K562 (cell line): Measurements from ENCODE around the gene INSIG1. TPM values are rescaled to one million over a fixed set of nuclear protein-coding genes. Genes with fewer than 3 reads are reported as not detected.
A peak's percentile ranks its signal among the peaks of the same experiment; 100 is the strongest.

Source experiments
- ATF7 ChIP-seq: fragments of 450-650 bp; IDR thresholded peaks from 2 replicates; pipeline ENCODE4 v1.7.1; 2014; ENCODE audit warnings: mild to moderate bottlenecking, moderate library complexity
- BRD4 ChIP-seq: fragments of 200-600 bp; sonication (generic); IDR thresholded peaks from 2 replicates; pipeline ENCODE4 v1.6.1; 2017; ENCODE audit warnings: inconsistent platforms
- POLR3A ChIP-seq: IDR thresholded peaks from 2 replicates; pipeline ENCODE4 v1.6.1; 2011; ENCODE audit warnings: borderline replicate concordance, mild to moderate bottlenecking, moderate library complexity; ENCODE audit not compliant: insufficient read length, insufficient read depth; ENCODE audit errors: extremely low read depth
- PPARD ChIP-seq: fragments of 250-450 bp; sonication (Bioruptor Pico); IDR thresholded peaks from 2 replicates; pipeline ENCODE4 v1.8.0; 2022; ENCODE audit warnings: inconsistent platforms, mild to moderate bottlenecking, moderate library complexity
- THRAP3 ChIP-seq: fragments of 450-650 bp; IDR thresholded peaks from 2 replicates; pipeline ENCODE4 v1.6.1; 2016; ENCODE audit warnings: mild to moderate bottlenecking, inconsistent platforms, borderline replicate concordance
- WHSC1 ChIP-seq: IDR thresholded peaks from one replicate; pipeline ENCODE4 v1.6.1; 2012; ENCODE audit warnings: low read length, control low read depth, inconsistent platforms
- ZFPM2 ChIP-seq: fragments of 250-450 bp; sonication (Bioruptor Pico); IDR thresholded peaks from 2 replicates; pipeline ENCODE4 v1.5.1; 2022; ENCODE audit warnings: mild to moderate bottlenecking
- ZNF232 ChIP-seq: sonication (generic); formaldehyde crosslinking; IDR thresholded peaks from 2 replicates; pipeline ENCODE4 v1.8.0; 2022; ENCODE audit warnings: mild to moderate bottlenecking, missing genetic modification reagents
- ZNF354B ChIP-seq: fragments of 250-450 bp; sonication (Bioruptor Pico); IDR thresholded peaks from 2 replicates; pipeline ENCODE4 v1.4.0; 2020
- ZNF766 ChIP-seq: fragments of 200-800 bp; sonication (Bioruptor generic); conservative IDR thresholded peaks from 2 replicates; pipeline ENCODE4 v1.6.1; 2016; ENCODE audit warnings: missing genetic modification characterization, missing compliant biosample characterization
- polyA plus RNA-seq, 8 experiments: library from polyadenylated mRNA; depleted of rRNA in 4 of 8; stranded (reverse) in 5 of 8; unstranded in 3 of 8; fragments of >200 nt; fragmentation: Nextera tagmentation in 2 of 8; fragmentation: Illumina TruSeq in 1 of 8; extraction: Ambion mirVana in 2 of 8; extraction: Trizol in 1 of 8; gene quantifications; 2 replicates each; pipeline versions ENCODE4 v1.2.1 to v1.2.3, GENCODE V29; 2011 to 2014; ENCODE audit warnings: inconsistent platforms in 1 of 8, missing spikeins in 1 of 8
- total RNA-seq, 7 experiments: library from RNA; depleted of rRNA in 6 of 7; stranded (reverse); fragments of >200 nt in 6 of 7; fragmentation: Illumina TruSeq in 2 of 7; extraction: Trizol in 2 of 7; gene quantifications; 2 replicates each; pipeline versions ENCODE4 v1.2.1 to v1.2.3, GENCODE V29; 2011 to 2021; ENCODE audit warnings: low replicate concordance in 1 of 7
- TF ChIP-seq, protein P1 (sequence below): fragments of 250-450 bp; sonication (Bioruptor Pico); IDR thresholded peaks from 2 replicates; pipeline ENCODE4 v1.9.0; 2021; ENCODE audit warnings: mild to moderate bottlenecking
- TF ChIP-seq, protein P2 (sequence below): sonication (generic); formaldehyde crosslinking; IDR thresholded peaks from 2 replicates; pipeline ENCODE4 v1.8.1; 2023; ENCODE audit warnings: mild to moderate bottlenecking, missing genetic modification reagents, moderate library complexity
- TF ChIP-seq, protein P3 (sequence below): fragments of 450-650 bp; IDR thresholded peaks from 2 replicates; pipeline ENCODE4 v1.6.1; 2016; ENCODE audit warnings: mild to moderate bottlenecking, moderate library complexity
- TF ChIP-seq, protein P4 (sequence below): fragments of 250-450 bp; sonication (Bioruptor Pico); IDR thresholded peaks from 2 replicates; pipeline ENCODE4 v1.8.0; 2021; ENCODE audit warnings: moderate library complexity, mild to moderate bottlenecking, inconsistent platforms

INSIG1 gene
- total and polyA plus RNA-seq, 9 of the 15 experiments (the other 6 are each of a cell fraction or from before 2014, with no cell fraction given) = 57.1 to 787 (median 238) TPM

DNA sequence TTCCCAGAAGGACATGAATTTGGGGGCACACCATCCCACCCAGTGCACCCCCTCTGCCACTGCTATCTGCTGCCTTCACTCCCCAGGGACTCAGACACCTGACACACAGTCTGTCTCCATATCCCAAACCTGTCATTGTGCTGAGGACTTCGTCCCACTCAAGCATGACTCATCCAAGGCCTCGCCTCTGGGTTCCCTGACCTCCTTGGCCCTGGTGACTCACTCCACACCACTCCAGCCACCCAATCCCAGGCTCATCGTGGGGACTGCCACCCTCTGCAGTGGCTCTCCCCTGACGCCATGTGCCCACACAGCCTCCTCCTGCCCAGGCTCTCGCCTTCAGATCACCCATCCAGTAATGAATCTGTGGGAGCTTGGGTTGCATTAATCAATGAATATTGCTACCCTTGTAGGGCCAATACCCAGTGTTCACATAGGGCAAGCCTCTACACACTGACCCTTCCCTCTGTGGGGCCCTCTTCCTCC is 6.6 kb upstream of the INSIG1 start (continued):
- TF ChIP-seq, protein P1, sequence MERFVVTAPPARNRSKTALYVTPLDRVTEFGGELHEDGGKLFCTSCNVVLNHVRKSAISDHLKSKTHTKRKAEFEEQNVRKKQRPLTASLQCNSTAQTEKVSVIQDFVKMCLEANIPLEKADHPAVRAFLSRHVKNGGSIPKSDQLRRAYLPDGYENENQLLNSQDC (CRISPR knock-in tag) = no peak
- TF ChIP-seq ZNF354B (CRISPR knock-in tag) (no peak), ATF7 (peak; percentile 83), ZNF766 (CRISPR knock-in tag) (no peak; the same call in 1 of the 2 replicates), ZNF232 (CRISPR knock-in tag) (no peak), PPARD (CRISPR knock-in tag) (no peak), THRAP3 (no peak), BRD4 (no peak), ZFPM2 (no peak), POLR3A (no peak), WHSC1 (no peak)
- TF ChIP-seq, protein P2, sequence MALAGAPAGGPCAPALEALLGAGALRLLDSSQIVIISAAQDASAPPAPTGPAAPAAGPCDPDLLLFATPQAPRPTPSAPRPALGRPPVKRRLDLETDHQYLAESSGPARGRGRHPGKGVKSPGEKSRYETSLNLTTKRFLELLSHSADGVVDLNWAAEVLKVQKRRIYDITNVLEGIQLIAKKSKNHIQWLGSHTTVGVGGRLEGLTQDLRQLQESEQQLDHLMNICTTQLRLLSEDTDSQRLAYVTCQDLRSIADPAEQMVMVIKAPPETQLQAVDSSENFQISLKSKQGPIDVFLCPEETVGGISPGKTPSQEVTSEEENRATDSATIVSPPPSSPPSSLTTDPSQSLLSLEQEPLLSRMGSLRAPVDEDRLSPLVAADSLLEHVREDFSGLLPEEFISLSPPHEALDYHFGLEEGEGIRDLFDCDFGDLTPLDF (CRISPR knock-in tag) = no peak
- TF ChIP-seq, protein P3, sequence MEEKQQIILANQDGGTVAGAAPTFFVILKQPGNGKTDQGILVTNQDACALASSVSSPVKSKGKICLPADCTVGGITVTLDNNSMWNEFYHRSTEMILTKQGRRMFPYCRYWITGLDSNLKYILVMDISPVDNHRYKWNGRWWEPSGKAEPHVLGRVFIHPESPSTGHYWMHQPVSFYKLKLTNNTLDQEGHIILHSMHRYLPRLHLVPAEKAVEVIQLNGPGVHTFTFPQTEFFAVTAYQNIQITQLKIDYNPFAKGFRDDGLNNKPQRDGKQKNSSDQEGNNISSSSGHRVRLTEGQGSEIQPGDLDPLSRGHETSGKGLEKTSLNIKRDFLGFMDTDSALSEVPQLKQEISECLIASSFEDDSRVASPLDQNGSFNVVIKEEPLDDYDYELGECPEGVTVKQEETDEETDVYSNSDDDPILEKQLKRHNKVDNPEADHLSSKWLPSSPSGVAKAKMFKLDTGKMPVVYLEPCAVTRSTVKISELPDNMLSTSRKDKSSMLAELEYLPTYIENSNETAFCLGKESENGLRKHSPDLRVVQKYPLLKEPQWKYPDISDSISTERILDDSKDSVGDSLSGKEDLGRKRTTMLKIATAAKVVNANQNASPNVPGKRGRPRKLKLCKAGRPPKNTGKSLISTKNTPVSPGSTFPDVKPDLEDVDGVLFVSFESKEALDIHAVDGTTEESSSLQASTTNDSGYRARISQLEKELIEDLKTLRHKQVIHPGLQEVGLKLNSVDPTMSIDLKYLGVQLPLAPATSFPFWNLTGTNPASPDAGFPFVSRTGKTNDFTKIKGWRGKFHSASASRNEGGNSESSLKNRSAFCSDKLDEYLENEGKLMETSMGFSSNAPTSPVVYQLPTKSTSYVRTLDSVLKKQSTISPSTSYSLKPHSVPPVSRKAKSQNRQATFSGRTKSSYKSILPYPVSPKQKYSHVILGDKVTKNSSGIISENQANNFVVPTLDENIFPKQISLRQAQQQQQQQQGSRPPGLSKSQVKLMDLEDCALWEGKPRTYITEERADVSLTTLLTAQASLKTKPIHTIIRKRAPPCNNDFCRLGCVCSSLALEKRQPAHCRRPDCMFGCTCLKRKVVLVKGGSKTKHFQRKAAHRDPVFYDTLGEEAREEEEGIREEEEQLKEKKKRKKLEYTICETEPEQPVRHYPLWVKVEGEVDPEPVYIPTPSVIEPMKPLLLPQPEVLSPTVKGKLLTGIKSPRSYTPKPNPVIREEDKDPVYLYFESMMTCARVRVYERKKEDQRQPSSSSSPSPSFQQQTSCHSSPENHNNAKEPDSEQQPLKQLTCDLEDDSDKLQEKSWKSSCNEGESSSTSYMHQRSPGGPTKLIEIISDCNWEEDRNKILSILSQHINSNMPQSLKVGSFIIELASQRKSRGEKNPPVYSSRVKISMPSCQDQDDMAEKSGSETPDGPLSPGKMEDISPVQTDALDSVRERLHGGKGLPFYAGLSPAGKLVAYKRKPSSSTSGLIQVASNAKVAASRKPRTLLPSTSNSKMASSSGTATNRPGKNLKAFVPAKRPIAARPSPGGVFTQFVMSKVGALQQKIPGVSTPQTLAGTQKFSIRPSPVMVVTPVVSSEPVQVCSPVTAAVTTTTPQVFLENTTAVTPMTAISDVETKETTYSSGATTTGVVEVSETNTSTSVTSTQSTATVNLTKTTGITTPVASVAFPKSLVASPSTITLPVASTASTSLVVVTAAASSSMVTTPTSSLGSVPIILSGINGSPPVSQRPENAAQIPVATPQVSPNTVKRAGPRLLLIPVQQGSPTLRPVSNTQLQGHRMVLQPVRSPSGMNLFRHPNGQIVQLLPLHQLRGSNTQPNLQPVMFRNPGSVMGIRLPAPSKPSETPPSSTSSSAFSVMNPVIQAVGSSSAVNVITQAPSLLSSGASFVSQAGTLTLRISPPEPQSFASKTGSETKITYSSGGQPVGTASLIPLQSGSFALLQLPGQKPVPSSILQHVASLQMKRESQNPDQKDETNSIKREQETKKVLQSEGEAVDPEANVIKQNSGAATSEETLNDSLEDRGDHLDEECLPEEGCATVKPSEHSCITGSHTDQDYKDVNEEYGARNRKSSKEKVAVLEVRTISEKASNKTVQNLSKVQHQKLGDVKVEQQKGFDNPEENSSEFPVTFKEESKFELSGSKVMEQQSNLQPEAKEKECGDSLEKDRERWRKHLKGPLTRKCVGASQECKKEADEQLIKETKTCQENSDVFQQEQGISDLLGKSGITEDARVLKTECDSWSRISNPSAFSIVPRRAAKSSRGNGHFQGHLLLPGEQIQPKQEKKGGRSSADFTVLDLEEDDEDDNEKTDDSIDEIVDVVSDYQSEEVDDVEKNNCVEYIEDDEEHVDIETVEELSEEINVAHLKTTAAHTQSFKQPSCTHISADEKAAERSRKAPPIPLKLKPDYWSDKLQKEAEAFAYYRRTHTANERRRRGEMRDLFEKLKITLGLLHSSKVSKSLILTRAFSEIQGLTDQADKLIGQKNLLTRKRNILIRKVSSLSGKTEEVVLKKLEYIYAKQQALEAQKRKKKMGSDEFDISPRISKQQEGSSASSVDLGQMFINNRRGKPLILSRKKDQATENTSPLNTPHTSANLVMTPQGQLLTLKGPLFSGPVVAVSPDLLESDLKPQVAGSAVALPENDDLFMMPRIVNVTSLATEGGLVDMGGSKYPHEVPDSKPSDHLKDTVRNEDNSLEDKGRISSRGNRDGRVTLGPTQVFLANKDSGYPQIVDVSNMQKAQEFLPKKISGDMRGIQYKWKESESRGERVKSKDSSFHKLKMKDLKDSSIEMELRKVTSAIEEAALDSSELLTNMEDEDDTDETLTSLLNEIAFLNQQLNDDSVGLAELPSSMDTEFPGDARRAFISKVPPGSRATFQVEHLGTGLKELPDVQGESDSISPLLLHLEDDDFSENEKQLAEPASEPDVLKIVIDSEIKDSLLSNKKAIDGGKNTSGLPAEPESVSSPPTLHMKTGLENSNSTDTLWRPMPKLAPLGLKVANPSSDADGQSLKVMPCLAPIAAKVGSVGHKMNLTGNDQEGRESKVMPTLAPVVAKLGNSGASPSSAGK = peak; percentile 86
- TF ChIP-seq, protein P4, sequence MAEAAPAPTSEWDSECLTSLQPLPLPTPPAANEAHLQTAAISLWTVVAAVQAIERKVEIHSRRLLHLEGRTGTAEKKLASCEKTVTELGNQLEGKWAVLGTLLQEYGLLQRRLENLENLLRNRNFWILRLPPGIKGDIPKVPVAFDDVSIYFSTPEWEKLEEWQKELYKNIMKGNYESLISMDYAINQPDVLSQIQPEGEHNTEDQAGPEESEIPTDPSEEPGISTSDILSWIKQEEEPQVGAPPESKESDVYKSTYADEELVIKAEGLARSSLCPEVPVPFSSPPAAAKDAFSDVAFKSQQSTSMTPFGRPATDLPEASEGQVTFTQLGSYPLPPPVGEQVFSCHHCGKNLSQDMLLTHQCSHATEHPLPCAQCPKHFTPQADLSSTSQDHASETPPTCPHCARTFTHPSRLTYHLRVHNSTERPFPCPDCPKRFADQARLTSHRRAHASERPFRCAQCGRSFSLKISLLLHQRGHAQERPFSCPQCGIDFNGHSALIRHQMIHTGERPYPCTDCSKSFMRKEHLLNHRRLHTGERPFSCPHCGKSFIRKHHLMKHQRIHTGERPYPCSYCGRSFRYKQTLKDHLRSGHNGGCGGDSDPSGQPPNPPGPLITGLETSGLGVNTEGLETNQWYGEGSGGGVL = no peak
